Body of pancreas (tissue), 4 donors: Measurements from ENCODE around the gene KREMEN1.

Experiments
- CTCF ChIP-seq, 7 experiments: fragments of 450-650 bp in 4 of 7; fragments of 200-600 bp in 3 of 7; sonication (generic) in 3 of 7; IDR thresholded peaks; one replicate each; pipeline ENCODE4 v1.5.1; 2016 to 2019; ENCODE audit warnings: antibody characterized with exemption in 7 of 7
- POLR2A ChIP-seq, 3 donors: fragments of 450-650 bp; IDR thresholded peaks; one replicate each; pipeline ENCODE4 v1.6.1; 2016; ENCODE audit warnings: antibody characterized with exemption in 3 of 3, mild to moderate bottlenecking in 2 of 3

- TF ChIP-seq POLR2A (IDR thresholded peaks at IDR 0.05) (no peak), CTCF (IDR thresholded peaks at IDR 0.05) (no peak)
Observed at GRCh38 chr22:29069463-29069862, 3.4 kb upstream of the KREMEN1 start.
